GM18870 (cell line): Measurements from ENCODE around the gene PCID2.
"Not testable (repeated sequence)": the region's sequence is repeated elsewhere in the genome, so short reads cannot be mapped to it uniquely, and the experiment has no call there.

Experiments
- ATAC-seq: cut with Tn5 transposase; IDR thresholded peaks from one replicate; pipeline ENCODE4 v1.9.1; 2021; ENCODE audit warnings: moderate library complexity; ENCODE audit not compliant: unreplicated experiment

Gene PCID2

GRCh38 chr13:113167155-113167554, 41.3 kb downstream of the PCID2 start:
- no peak for ATAC-seq

- no peak for ATAC-seq
These were observed 41.8 kb downstream of the PCID2 start for GRCh38 chr13:113166681-113167080.

DNA sequence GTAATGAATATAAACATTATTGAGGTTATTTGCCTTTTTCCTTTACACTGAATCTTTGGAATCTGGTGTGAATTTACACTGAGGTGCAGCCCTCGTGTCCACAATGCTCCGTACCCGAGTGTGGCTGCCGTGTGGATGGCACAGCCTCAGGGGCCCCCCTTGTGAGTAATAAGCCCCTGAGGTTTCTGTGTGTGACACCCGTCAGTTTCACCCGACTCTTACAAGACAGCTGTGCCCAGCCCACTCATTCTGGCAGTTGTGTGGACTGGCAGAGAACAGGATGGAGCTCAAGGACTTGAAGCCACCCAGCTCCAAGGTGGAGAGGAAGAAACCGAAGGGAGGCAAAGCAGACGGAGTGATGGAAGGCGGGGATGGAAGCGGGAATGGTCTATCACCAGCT, 42.2 kb downstream of the PCID2 start:
- no peak for ATAC-seq

GRCh38 chr13:113164492-113164891, 44.0 kb downstream of the PCID2 start:
- no peak for ATAC-seq

DNA sequence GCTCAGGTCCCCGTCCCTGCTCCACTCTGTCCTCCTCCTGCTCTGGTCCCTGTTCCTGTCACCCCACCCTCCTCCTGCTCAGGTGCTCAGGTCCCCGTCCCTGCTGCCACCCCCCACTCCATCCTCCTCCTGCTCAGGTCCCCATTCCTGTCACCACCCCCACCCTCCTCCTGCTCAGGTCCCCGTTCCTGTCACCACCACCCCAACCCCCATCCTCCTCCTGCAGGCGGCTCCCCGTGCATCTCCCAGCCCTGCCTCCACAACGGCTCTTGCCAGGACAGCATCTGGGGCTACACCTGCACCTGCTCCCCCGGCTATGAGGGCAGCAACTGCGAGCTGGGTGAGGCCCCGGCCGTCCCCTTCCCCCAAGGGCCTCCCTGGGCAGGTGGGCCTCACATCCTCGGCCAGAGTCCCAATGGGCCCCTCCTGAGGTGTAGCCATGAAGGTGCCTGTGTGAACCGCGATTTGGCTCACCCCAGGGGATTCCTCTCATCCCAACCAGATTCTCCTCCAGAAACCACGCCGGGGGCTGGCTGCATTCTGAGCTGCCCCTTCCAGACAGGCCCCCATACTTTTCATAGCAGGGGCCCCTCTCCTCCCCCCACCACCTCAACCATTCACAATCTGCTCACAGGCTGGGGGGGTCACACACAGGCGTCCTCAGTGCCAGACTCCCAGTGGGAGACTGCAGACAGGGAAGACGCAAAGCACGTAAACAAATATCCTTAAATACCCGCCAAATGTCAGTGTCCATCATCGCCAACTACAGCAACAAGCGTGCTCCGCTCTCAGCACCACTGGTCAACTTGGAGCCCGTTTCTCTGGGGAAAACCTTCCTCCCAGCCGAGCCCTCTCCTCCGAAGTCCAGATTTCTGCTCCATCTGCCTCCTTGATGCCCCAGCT, 45.4 kb downstream of the PCID2 start:
- no peak for ATAC-seq

GRCh38 chr13:113161975-113162374, 46.5 kb downstream of the PCID2 start:
- ATAC-seq: not testable (repeated sequence)

- ATAC-seq: no peak
These were observed 47.0 kb downstream of the PCID2 start for GRCh38 chr13:113161433-113161832.

DNA sequence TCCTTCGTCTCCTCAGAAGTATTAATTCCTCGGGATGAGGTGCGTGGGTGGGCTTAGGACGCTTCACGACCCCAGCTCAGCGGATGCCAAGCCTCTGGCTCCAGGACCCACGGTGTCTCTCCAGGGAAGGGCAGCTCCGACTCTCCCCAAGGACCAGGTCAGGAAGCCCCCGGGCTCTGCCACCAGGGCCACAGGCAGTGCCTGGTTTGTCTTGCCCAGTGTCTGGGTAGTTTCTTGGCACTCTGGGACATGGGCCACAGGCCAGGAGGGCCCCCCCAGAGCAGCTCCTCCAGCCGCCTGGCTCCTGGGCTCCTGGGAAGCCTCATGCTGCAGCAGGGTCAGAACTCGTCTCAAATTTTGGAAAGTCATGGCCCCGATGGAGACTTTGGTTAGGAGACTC, 47.5 kb downstream of the PCID2 start:
- no peak for ATAC-seq

DNA sequence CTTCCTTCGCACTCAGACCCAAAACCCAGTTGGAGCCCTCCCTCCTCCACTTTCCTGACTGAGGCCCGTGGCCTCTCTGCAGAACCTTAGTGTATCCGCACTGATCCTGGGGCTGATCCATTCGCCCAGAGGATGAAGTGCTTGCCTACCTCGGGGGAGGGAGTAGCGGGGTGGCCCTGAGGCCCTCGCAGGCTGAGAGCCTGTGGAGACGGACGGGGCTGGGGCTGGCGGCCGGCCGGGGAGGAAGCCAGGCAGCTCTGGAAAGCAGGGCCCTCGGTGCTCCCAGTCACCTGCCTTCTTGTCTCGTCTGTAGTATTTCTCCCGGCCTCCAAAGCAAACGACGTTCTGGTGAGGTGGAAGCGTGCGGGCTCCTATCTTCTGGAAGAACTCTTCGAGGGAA, 48.8 kb downstream of the PCID2 start:
- no peak for ATAC-seq

DNA sequence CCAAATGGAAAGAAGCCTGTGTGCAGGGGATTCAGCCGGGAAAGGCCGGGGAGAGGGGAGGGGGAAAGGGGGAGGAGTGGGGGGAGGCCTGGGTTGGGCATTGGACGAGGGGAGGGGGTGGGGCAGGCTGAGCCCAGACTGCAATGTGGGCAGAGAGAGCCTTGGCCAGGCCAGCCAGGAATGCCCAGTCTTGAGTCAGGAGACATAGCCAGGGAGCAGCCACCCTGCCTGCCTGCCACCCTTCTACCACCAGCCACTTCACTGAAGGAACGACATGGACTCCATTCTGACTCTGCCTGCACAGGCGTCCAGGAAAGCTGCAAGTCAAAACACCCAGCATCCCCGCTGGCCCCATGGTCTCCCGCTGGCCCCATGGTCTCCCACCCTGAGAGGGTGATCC, 49.5 kb downstream of the PCID2 start:
- ATAC-seq: no peak

- ATAC-seq: no peak
These were observed 50.3 kb downstream of the PCID2 start, which contains the start of gene PROZ for GRCh38 chr13:113157929-113158747. Gene PROZ, plus strand, starts transcription at chr13:113158648. Its CDS starts 13 bp downstream, at chr13:113158661.

DNA sequence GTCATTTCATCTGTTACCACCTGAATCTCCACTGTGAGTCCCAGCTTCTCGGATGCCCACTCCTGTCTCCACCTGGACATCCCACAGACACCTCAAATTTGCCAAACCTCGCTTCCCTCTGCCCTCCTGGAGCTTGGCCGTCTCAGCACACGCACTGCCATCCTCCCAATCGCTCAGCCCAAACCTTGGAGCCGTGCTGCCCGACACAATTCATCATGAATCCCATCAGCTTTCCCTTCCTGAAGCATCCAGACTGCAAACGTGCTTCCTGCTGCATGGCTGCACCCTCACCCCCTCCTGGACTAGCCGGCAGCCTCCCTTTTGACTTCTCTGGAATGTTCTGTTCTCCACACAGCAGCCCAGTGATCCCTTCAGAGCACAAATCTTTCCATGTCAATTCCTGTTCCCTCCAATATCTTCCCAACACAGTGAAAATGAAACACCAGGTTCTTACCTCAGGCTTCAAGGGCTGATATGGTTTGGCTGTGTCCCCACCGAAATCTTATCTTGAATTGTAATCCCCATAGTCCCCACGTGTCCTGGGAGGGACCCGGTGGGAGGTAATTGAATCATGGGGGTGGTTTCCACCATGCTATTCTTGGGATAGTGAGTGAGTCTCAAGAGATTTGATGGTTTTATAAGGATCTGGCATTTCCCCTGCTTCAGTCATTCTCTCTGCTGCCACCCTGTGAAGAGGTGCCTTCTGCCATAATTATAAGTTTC, 51.1 kb downstream of the PCID2 start:
- no peak for ATAC-seq

GRCh38 chr13:113155982-113156655, 52.4 kb downstream of the PCID2 start:
- ATAC-seq: no peak

- ATAC-seq: no peak
These were observed 53.3 kb downstream of the PCID2 start for GRCh38 chr13:113155201-113155600.

- ATAC-seq: no peak
These were observed 54.4 kb downstream of the PCID2 start for GRCh38 chr13:113153810-113154748.

DNA sequence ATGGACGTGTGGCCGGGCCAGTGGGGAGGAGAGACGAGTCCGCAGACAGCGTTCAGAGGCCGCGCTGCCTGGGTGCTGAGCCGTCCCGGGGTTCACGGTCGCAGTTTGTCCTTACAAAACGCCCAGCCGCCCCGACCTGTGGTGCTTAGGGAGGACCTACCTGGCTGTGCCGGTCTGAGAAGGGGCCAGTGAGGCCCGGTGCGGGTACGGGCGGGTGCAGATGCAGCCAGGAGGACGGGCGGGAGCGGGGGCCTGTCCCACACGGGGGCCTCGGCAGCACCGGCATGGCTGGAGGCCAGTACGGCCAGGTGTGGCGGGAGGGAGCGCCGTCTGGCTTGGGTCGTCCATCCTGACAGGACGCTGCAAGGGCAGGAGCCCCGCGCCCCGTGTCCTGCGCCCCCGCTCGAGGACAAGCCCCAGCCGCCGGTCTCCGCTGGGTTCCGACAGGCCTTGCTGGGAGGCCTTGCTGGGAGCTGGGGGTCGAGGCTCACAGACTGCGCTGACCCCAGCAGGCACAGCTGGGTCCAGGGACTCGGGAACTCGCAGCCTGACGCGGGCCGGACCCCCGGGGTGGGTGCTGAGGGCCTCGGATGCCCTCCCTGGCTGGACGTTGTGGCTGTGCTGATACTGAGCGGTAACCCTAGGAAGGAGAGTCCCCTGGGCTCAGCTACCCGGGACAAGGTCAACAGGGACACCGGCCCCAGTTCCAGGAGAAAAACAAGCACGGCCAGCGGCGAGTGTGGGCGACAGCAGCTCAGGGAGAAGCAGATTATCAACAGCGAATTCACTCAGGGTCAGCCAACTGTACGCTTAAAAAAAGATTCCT, 55.3 kb downstream of the PCID2 start:
- no peak for ATAC-seq

GRCh38 chr13:113152691-113152983, 55.8 kb downstream of the PCID2 start:
- no peak for ATAC-seq

GRCh38 chr13:113151745-113152690, 56.5 kb downstream of the PCID2 start:
- no peak for ATAC-seq
